GM19324 (cell line): ENCODE results near the gene DHX16.

Source experiments
- ATAC-seq: cut with Tn5 transposase; IDR thresholded peaks from one replicate; pipeline ENCODE4 v1.9.1; 2021; ENCODE audit warnings: mild to moderate bottlenecking, moderate library complexity; ENCODE audit not compliant: unreplicated experiment, low FRiP score

Gene DHX16

DNA sequence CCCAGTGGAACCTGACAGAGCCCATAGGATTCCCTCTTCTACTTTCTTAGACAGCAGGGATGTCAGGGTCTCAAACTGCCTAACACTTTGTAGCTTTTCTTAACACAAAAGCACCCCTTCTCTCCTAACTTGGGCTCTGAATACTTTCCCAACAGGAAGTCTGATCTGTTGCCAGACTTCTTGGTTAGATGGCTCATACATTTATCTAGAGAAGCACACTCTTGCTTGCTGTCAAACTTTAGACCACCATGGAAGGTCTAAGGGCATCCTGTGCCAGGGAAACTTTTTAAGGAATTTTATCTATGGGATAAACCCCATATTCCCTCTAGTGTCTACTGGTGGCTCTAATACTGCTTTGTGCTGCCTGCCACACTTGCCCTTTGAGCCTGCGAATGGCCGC lies 29.1 kb downstream of the DHX16 start:
- ATAC-seq, result no peak

- ATAC-seq, result no peak
Measured at GRCh38 chr6:30641048-30641447, 31.8 kb downstream of the DHX16 start.

- ATAC-seq, result no peak
Measured at GRCh38 chr6:30640481-30640880, 32.3 kb downstream of the DHX16 start.

GRCh38 chr6:30635834-30636233 lies 37.0 kb downstream of the DHX16 start:
- ATAC-seq, result no peak

GRCh38 chr6:30626484-30627366 lies 46.1 kb downstream of the DHX16 start, which contains the start of gene ATAT1:
Gene ATAT1, plus strand, starts transcription at chr6:30626874.
- ATAC-seq, result peak; percentile 75

DNA sequence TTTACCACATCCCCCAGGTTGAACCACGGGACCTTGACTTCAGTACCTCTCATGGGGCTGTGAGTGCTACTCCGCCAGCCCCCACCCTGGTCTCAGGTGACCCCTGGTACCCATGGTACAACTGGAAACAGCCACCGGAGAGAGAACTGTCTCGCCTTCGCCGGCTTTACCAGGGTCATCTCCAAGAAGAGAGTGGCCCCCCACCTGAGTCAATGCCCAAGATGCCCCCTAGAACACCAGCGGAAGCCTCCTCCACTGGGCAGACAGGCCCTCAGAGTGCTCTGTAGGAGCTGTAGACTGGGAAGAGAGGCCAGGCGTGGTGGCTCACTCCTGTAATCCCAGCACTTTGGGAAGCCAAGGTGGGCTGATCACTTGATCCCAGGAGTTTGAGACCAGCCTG lies 47.3 kb downstream of the DHX16 start:
- ATAC-seq, result no peak

DNA sequence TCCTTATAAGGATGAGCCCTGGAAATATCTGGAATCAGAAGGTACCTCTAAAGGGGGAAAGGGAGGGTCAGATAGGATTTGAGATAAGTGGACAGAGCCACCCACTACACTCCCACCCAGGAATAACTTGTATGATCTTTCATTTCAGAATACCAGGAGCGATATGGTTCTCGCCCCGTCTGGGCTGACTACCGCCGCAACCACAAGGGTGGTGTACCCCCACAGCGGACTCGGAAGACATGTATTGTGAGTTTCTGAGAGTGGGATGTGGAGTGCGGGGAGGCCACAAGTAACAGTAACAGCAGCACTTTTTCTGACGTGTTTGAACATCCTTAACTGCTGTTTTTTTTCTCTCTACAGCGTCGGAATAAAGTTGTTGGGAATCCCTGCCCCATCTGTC lies 53.2 kb downstream of the DHX16 start:
- no peak for ATAC-seq

DNA sequence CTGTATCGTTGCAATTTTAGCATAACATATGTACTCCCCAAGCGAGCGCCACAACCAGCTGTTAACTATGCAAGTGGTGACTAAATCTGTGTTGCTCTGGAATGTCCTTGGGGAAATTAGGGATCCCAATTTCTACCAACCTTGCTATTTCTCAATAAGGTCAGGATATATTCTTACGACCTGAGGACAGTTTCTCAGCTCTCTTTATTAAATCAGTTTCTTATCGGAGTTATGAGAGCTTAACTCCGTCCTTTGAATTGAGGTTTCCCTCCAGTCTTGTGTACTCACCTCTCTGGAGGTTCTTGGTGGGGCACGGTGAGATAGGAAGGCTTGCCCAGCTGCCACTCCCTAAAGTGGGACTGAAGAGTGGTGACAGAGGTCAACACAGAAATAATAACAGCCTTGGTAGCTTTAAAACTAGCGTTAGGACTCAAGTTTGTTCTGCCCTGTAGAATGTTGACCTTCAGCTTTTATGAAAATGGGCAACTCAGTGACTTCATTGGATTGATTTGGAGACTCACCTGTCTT lies 54.5 kb downstream of the DHX16 start:
- ATAC-seq, result no peak

- peak; percentile 83 for ATAC-seq
Measured at GRCh38 chr6:30617565-30618269, 55.1 kb downstream of the DHX16 start, which contains the start of gene MRPS18B. Gene MRPS18B, plus strand, starts transcription at chr6:30617840. Its CDS starts 26 bp downstream, at chr6:30617866.

GRCh38 chr6:30616811-30617564 lies 55.8 kb downstream of the DHX16 start, which contains the start of gene PPP1R10:
Gene PPP1R10, minus strand, starts transcription at chr6:30617243. Its CDS starts 7,299 bp downstream, at chr6:30609944.
- ATAC-seq, result peak; percentile 91

DNA sequence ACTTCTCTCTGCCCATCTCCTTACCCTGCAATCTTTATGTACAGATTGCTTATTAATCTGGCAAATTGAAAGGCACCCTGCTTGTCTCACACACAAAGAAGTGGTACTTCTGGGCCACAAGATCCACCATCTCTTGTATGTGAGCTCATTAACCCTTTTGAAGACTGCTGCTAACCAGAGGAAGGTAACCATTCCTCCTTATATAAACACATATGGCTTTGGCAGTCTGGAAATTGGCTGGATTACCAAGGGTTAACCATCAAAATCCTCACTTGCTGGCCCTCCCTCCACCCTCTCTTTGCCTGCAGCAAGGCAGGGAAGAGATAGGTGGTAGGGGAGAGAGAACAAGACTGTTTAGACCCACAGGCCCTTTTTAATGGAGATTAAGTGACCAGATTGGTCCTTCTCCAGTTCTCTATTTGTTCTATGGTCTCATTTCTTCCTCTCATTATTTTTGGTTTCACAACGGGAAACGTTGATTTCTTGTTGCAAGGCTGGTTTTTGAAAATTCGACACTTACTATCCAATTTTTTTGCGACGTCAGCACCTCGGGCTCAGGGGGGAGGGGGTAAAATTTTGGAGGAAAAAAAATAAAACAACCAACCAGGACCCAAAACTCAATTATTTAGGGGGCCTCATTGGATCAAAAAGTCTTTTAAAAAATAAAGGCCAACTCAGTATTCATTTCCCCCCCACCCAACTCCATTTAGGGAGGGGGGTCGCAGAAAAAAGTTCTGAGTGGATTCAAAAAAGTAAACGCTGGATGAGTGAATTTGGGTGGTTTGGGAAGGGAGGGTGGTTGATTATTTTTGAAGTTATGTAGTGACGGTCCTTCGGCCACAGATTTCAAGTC lies 56.6 kb downstream of the DHX16 start:
- no peak for ATAC-seq

DNA sequence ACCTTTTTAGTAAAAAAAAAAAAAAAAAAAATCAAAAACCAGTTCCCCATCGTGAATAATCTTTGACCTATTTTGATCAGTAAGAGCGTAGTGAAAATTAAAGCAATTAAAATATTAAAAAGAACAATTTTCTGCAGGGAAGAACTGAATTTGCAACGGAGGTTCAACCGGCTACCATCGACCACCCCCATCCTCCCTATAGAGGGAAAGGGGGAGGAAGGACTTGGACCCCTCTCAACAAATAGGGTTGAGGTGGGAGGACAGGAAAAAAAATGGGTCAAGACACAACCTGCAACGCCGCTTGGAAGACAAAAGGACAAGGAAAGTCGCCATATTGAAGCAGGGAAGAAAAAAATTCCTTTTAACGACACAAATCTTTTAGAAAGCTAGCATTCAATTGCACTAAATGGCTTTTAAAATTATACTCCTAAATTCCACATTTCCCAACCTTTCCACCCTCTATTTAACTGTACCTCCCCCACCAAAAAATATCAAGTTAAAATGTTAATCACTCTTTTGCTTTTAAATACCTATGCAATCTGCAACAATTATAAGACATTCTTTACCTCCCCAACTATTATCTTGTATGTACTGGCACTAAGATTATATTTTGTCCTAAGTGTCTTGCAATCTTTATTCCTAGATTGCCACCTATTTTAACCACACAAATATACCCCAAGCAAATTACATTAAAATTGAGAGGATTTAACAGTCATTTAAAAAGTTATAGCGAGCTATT lies 57.4 kb downstream of the DHX16 start:
- no peak for ATAC-seq

GRCh38 chr6:30614843-30615218 lies 58.0 kb downstream of the DHX16 start:
- peak; percentile 24 for ATAC-seq

DNA sequence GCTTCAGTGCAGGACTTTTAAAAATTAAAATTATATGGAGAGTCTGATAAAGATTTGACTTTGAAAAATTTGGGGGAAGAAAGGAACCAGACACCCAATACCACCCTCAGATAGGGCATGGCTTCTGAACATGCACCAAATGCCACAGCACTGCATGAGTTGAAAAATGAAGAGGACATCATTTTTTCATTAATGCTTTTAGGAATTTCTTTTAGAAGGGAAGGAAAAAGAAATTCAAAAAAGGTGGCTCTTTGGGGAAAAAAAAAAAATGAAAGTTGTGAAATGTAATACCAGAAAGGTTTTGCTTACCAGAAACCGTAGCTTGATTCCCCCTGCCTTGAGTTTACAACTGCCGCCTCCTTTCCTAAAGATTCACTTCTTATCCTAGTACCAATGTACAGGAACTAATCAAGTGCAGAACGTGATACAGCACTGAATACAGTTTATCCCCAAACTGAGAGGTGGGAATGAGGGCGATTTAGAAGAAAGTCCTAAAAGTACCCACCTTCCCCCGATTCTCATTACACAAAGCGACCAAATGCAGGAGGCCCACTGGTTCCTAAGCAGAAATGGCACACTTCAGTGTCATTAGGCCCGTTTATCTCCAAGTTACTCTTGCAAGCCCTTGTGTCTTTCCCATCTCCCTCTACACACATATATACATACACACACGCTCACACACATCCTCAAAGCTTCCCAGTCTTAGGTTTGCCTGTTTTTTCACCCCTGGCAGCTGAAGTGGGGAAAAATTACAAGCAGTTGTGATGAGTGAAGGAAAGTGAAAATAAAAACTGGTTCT lies 58.6 kb downstream of the DHX16 start:
- ATAC-seq, result no peak

GRCh38 chr6:30613251-30614043 lies 59.4 kb downstream of the DHX16 start:
- no peak for ATAC-seq

DNA sequence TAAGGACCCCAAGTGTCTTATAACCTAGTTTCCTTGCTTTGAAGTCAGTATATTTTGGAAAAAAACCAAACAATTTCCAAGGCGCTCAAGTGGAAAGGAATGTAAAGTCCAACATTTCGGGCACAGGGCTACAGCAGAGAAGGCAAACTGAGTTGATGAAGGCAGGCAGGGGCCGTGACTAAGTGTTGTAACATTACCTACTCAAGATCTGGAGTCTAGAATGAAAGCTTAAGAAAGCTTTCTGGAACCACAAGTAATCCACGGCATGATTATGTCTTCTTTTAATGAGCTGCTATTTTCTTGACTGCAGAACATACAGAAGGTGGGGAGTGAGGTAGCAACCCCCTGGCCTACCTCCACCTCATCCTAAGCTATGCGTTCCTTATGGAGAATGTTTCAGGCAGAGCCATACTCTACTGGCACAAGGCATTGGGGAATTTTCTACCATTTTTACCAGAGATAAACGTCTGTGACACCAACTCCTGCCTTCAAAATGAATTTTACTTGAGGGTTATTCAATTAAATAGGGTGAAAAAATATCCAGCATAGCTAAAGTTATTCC lies 60.0 kb downstream of the DHX16 start:
- no peak for ATAC-seq

DNA sequence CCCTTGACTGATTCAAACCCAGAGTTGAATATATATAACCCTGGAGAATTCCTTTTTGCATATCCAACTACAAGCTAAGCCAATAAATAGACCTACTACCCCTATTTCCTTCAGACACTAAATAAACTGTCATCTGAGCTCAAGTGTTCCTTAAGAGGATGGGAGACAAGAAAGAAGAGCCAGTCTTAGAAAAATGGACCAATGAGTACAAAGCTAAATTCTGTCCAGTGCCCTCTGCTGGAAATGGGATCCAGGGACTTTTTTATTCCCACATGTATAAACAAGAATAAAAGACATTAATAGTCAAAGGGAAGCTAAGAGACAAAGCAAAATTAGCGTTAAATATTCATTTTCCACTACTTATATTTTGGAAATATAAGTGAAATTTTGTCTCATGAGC lies 60.6 kb downstream of the DHX16 start:
- no peak for ATAC-seq
